ENCODE measurements around the gene ZNF335.

DNA sequence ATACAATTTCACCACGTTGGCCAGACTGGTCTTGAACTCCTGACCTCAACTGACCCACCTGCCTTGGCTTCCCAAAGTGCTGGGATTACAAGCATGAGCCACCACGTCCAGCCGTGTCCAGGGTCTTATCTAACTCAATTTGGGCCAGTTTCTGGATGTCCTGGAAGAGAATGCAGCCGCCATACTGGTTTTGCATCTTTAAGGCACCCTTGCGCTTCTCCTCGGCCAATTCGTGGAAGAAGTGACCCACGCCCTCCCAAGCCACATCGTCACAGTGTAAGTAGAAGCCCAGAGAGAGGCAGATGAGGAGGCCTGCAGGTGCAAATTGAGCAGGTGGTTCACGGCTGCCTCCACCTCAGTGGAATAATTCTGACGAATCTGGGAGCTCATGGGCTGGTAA is 3.7 kb upstream of the ZNF335 start:
- TF ChIP-seq CTCF (IDR thresholded peaks at IDR 0.05; ENCODE audit: insufficient read depth, low read length), result no peak
- TF ChIP-seq POLR2AphosphoS5 (IDR thresholded peaks at IDR 0.05; ENCODE audit: low read depth), result no peak
- no peak for TF ChIP-seq GABPA (IDR thresholded peaks at IDR 0.05; ENCODE audit: low read depth)
- TF ChIP-seq REST (IDR thresholded peaks at IDR 0.05; ENCODE audit: insufficient replicate concordance, low read depth), result no peak
- TF ChIP-seq SPI1 (IDR thresholded peaks at IDR 0.05; ENCODE audit: borderline replicate concordance, low read depth), result no peak
